Liver (tissue), 9 donors: ENCODE measurements around the gene QARS1. TPM values are rescaled to one million over a fixed set of nuclear protein-coding genes. Genes with fewer than 3 reads are reported as not detected.

Experiments
- DNase-seq: peaks from one replicate; pipeline ENCODE4 v3.0.0-alpha.2; 2017; ENCODE audit warnings: low spot score
- H3K27ac ChIP-seq, 2 donors: one replicate each; pipeline ENCODE4 v1.7.0; 2013; ENCODE audit warnings: inconsistent platforms in 2 of 2, low read length in 2 of 2, control low read depth in 1 of 2, low read depth in 1 of 2, mild to moderate bottlenecking in 1 of 2
- H3K27me3 ChIP-seq, 4 donors: one replicate each; pipeline versions ENCODE4 v1.6.1 to v1.7.0; 2013; ENCODE audit warnings: low read length in 3 of 4, inconsistent platforms in 1 of 4, mild to moderate bottlenecking in 1 of 4, moderate library complexity in 1 of 4; ENCODE audit not compliant: control insufficient read depth in 4 of 4, insufficient read depth in 4 of 4
- H3K36me3 ChIP-seq, 4 donors: one replicate each; pipeline versions ENCODE4 v1.6.1 to v1.7.0; 2013; ENCODE audit warnings: low read length in 3 of 4, mild to moderate bottlenecking in 3 of 4, low read depth in 1 of 4, moderate library complexity in 1 of 4; ENCODE audit not compliant: control insufficient read depth in 4 of 4, insufficient read depth in 3 of 4
- H3K4me1 ChIP-seq, 4 donors: one replicate each; pipeline versions ENCODE4 v1.6.1 to v1.7.0; 2013; ENCODE audit warnings: low read length in 3 of 4, mild to moderate bottlenecking in 3 of 4, moderate library complexity in 1 of 4; ENCODE audit not compliant: control insufficient read depth in 4 of 4, insufficient read depth in 4 of 4
- H3K4me3 ChIP-seq, 3 donors: one replicate each; pipeline versions ENCODE4 v1.6.1 to v1.7.0; 2013; ENCODE audit warnings: low read length in 3 of 3, control low read depth in 1 of 3, low read depth in 1 of 3, mild to moderate bottlenecking in 1 of 3
- H3K9ac ChIP-seq, 2 donors: one replicate each; pipeline ENCODE4 v1.7.0; 2013; ENCODE audit warnings: low read length in 2 of 2, mild to moderate bottlenecking in 2 of 2, moderate library complexity in 2 of 2, control low read depth in 1 of 2, low read depth in 1 of 2
- H3K9me3 ChIP-seq, 4 donors: one replicate each; pipeline versions ENCODE4 v1.6.1 to v1.7.0; 2013; ENCODE audit warnings: low read length in 3 of 4; ENCODE audit not compliant: control insufficient read depth in 4 of 4
- ATF3 ChIP-seq: IDR thresholded peaks from 2 replicates; pipeline ENCODE4 v1.6.1; 2016; ENCODE audit warnings: antibody characterized with exemption
- CTCF ChIP-seq: fragments of 150-350 bp; IDR thresholded peaks from 2 replicates; pipeline ENCODE4 v1.5.1; 2017; ENCODE audit warnings: improper control_type of control experiment, low read depth, low read length; ENCODE audit not compliant: missing input control
- EGR1 ChIP-seq, 2 donors: IDR thresholded peaks; 2 replicates each; pipeline ENCODE4 v1.6.1; 2016 to 2018; ENCODE audit warnings: antibody characterized with exemption in 2 of 2, low read depth in 2 of 2
- FOXA1 ChIP-seq: IDR thresholded peaks from 2 replicates; pipeline ENCODE4 v1.6.1; 2016; ENCODE audit warnings: antibody characterized with exemption
- FOXA2 ChIP-seq: IDR thresholded peaks from 2 replicates; pipeline ENCODE4 v1.6.1; 2016; ENCODE audit warnings: antibody characterized with exemption
- GABPA ChIP-seq, 2 donors: IDR thresholded peaks in 1 of 2; conservative IDR thresholded peaks in 1 of 2; 2 replicates each; pipeline ENCODE4 v1.6.1; 2016; ENCODE audit warnings: antibody characterized with exemption in 2 of 2, mild to moderate bottlenecking in 1 of 2, moderate library complexity in 1 of 2
- HNF4A ChIP-seq, 2 donors: conservative IDR thresholded peaks; 2 replicates each; pipeline ENCODE4 v1.6.1; 2016; ENCODE audit warnings: antibody characterized with exemption in 2 of 2, mild to moderate bottlenecking in 2 of 2
- HNF4G ChIP-seq: IDR thresholded peaks from 2 replicates; pipeline ENCODE4 v1.6.1; 2016; ENCODE audit warnings: antibody characterized with exemption
- JUND ChIP-seq, 2 donors: IDR thresholded peaks; 2 replicates each; pipeline ENCODE4 v1.6.1; 2016; ENCODE audit warnings: antibody characterized with exemption in 2 of 2
- MAX ChIP-seq: IDR thresholded peaks from 2 replicates; pipeline ENCODE4 v1.6.1; 2016; ENCODE audit warnings: antibody characterized with exemption
- NR2F2 ChIP-seq: IDR thresholded peaks from 2 replicates; pipeline ENCODE4 v1.6.1; 2016; ENCODE audit warnings: antibody characterized with exemption
- RAD21 ChIP-seq, 2 donors: IDR thresholded peaks; 2 replicates each; pipeline ENCODE4 v1.6.1; 2016; ENCODE audit warnings: antibody characterized with exemption in 2 of 2, mild to moderate bottlenecking in 2 of 2
- REST ChIP-seq: IDR thresholded peaks from 2 replicates; pipeline ENCODE4 v1.6.1; 2016; ENCODE audit warnings: antibody characterized with exemption, mild to moderate bottlenecking
- RXRA ChIP-seq, 2 donors: IDR thresholded peaks; 2 replicates each; pipeline ENCODE4 v1.6.1; 2017 to 2018; ENCODE audit warnings: antibody characterized with exemption in 2 of 2, mild to moderate bottlenecking in 1 of 2
- SP1 ChIP-seq: IDR thresholded peaks from 2 replicates; pipeline ENCODE4 v1.6.1; 2018; ENCODE audit warnings: antibody characterized with exemption, mild to moderate bottlenecking
- TAF1 ChIP-seq: conservative IDR thresholded peaks from 2 replicates; pipeline ENCODE4 v1.6.1; 2016; ENCODE audit warnings: antibody characterized with exemption, mild to moderate bottlenecking
- YY1 ChIP-seq: IDR thresholded peaks from 2 replicates; pipeline ENCODE4 v1.6.1; 2016; ENCODE audit warnings: antibody characterized with exemption, mild to moderate bottlenecking
- WGBS: extraction: QIAGEN DNeasy Blood & Tissue Kit; methylation state at CpG from one replicate; pipeline ENCODE4 v1.1.7; 2013; 5-methylcytosine and 5-hydroxymethylcytosine counted together
- polyA plus RNA-seq, 2 donors: library from polyadenylated mRNA; stranded (reverse) in 1 of 2; unstranded in 1 of 2; fragments of 200-250 nt in 1 of 2; fragments of >200 nt in 1 of 2; fragmentation: Nextera tagmentation in 1 of 2; extraction: Ambion mirVana in 1 of 2; gene quantifications; one replicate each; pipeline versions ENCODE4 v1.2.1 to v1.2.3, GENCODE V29; 2013 to 2015
- total RNA-seq, 2 donors: library from RNA; depleted of rRNA; stranded (reverse); fragments of >200 nt; gene quantifications; one replicate each; pipeline ENCODE4 v1.2.3, GENCODE V29; 2014
- TF ChIP-seq, protein P1 (sequence below): IDR thresholded peaks from 2 replicates; pipeline ENCODE4 v1.6.1; 2016; ENCODE audit warnings: antibody characterized with exemption
- donor health status: healthy.
- donor health status: healthy.
- donor health status: healthy.
- donor health status: healthy.
- donor health status: healthy.

Gene QARS1
- total and polyA plus RNA-seq, 4 donors, result 58.0 to 226 (median 145) TPM

- no peak for DNase-seq
- 97% methylated on average over 6 of the region's 6 CpGs for WGBS
- H3K9me3 ChIP-seq, result no peaks in the 10 kb centered on the region
- H3K9ac ChIP-seq, result no peak overlapping the region
- no peak overlapping the region for H3K4me3 ChIP-seq
- no peak for TF ChIP-seq HNF4G
- no peak for TF ChIP-seq TAF1
- TF ChIP-seq FOXA2, result no peak
- TF ChIP-seq REST, result no peak
- TF ChIP-seq CTCF, result no peak
- TF ChIP-seq HNF4A (conservative IDR thresholded peaks at IDR 0.05), result no peak
- TF ChIP-seq FOXA1, result no peak
- no peak for TF ChIP-seq ATF3
- no peak for TF ChIP-seq RXRA (IDR thresholded peaks at IDR 0.05)
- TF ChIP-seq SP1, result no peak
- H3K27ac ChIP-seq, result no peak overlapping the region
- H3K27me3 ChIP-seq, result no peaks in the 10 kb centered on the region
- H3K4me1 ChIP-seq, result peaks cover 2 to 57% (median 51%) of the 10 kb centered on the region in 4 donors
- peaks cover 0 to 10% (median 0%) of the 10 kb centered on the region in 4 donors for H3K36me3 ChIP-seq
Observed at GRCh38 chr3:49131576-49131975, 27.0 kb upstream of the QARS1 start.

GRCh38 chr3:49131040-49131439 lies 26.5 kb upstream of the QARS1 start:
- 90% methylated on average over 12 of the region's 12 CpGs for WGBS
- Histone ChIP-seq H3K27ac (no peak overlapping the region), H3K4me3 (no peak overlapping the region), H3K9ac (no peak overlapping the region), H3K9me3 (no peaks in the 10 kb centered on the region), H3K4me1 (peaks cover 2 to 57% (median 49%) of the 10 kb centered on the region in 4 donors), H3K27me3 (no peaks in the 10 kb centered on the region), H3K36me3 (peaks cover 0 to 10% (median 0%) of the 10 kb centered on the region in 4 donors)
- DNase-seq, result no peak
- no peak for TF ChIP-seq GABPA (IDR thresholded peaks at IDR 0.05 in 1 of 2, conservative IDR thresholded peaks at IDR 0.05 in 1 of 2)
- TF ChIP-seq CTCF, result no peak
- TF ChIP-seq REST, result no peak
- no peak for TF ChIP-seq MAX
- no peak for TF ChIP-seq RAD21 (IDR thresholded peaks at IDR 0.05)
- TF ChIP-seq HNF4A (conservative IDR thresholded peaks at IDR 0.05), result no peak
- TF ChIP-seq RXRA (IDR thresholded peaks at IDR 0.05), result no peak
- TF ChIP-seq JUND (IDR thresholded peaks at IDR 0.05), result no peak
- no peak for TF ChIP-seq ATF3
- no peak for TF ChIP-seq TAF1
- TF ChIP-seq SP1, result no peak
- no peak for TF ChIP-seq FOXA1
- TF ChIP-seq NR2F2, result no peak
- TF ChIP-seq HNF4G, result no peak
- TF ChIP-seq EGR1 (IDR thresholded peaks at IDR 0.05; ENCODE audit: low read depth in 2 of 2), result no peak
- TF ChIP-seq, protein P1, sequence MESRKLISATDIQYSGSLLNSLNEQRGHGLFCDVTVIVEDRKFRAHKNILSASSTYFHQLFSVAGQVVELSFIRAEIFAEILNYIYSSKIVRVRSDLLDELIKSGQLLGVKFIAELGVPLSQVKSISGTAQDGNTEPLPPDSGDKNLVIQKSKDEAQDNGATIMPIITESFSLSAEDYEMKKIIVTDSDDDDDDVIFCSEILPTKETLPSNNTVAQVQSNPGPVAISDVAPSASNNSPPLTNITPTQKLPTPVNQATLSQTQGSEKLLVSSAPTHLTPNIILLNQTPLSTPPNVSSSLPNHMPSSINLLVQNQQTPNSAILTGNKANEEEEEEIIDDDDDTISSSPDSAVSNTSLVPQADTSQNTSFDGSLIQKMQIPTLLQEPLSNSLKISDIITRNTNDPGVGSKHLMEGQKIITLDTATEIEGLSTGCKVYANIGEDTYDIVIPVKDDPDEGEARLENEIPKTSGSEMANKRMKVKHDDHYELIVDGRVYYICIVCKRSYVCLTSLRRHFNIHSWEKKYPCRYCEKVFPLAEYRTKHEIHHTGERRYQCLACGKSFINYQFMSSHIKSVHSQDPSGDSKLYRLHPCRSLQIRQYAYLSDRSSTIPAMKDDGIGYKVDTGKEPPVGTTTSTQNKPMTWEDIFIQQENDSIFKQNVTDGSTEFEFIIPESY, result no peak
- no peak for TF ChIP-seq YY1
